ENCODE data around the gene BLVRA. TPM values are rescaled to one million over a fixed set of nuclear protein-coding genes. Genes with fewer than 3 reads are reported as not detected.
"Not testable (repeated sequence)": the region's sequence is repeated elsewhere in the genome, so short reads cannot be mapped to it uniquely, and the experiment has no call there.

BLVRA gene
- total RNA-seq, 1 experiment from 2014 or later = 41.2 TPM

DNA sequence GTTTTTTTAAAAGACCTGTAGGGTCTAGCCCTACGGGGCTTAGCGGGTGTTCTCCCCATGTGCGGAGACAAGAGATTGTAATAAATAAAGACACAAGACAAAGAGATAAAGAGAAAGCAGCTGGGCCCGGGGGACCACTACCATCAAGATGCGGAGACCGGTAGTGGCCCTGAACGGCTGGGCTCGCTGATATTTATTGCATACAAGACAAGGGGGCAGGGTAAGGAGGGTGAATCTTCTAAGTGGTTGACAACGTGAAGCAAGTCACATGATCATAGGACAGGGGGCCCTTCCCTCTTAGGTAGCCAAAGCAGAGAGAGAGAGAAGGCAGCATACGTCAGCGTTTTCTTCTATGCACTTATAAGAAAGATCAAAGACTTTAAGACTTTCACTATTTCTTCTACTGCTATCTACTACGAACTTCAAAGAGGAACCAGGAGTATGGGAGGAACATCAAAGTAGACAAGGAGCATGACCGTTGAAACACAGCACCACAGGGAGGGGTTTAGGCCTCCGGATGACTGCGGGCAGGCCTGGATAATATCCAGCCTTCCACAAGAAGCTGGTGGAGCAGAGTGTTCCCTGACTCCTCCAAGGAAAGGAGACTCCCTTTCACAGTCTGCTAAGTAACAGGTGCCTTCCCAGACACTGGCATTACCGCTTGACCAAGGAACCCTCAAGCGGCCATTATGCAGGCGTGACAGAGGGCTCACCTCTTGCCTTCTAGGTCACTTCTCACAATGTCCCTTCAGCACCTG lies 23.7 kb upstream of the BLVRA start:
- BruUV-seq (replicated peaks); H3K9me3 Mint-ChIP-seq (ENCODE audit: unreplicated experiment); H3K4me3 Mint-ChIP-seq (ENCODE audit: unreplicated experiment); H3K4me1 Mint-ChIP-seq (ENCODE audit: insufficient read depth, unreplicated experiment); H3K27me3 Mint-ChIP-seq (ENCODE audit: insufficient read depth, unreplicated experiment); H3K27ac Mint-ChIP-seq (ENCODE audit: low read depth, unreplicated experiment); intact Hi-C loops (cut with micrococcal nuclease); DNase-seq (ENCODE audit: unreplicated experiment); H3K36me3 Mint-ChIP-seq (ENCODE audit: insufficient read depth, unreplicated experiment): not testable (repeated sequence)
- ChIA-PET POLR2A (interaction anchor here (0.6 to 2.5 kb wide), 7 partner anchors 14 to 182 kb away, joined by 3 to 10 read pairs (median 6); partner anchors contain the start of gene BLVRA), CTCF (interaction anchor here (0.7 to 2.1 kb wide), 3 partner anchors 64 to 152 kb away, joined by 3 to 5 read pairs (median 5); partner anchors contain the start of gene STK17A)

DNA sequence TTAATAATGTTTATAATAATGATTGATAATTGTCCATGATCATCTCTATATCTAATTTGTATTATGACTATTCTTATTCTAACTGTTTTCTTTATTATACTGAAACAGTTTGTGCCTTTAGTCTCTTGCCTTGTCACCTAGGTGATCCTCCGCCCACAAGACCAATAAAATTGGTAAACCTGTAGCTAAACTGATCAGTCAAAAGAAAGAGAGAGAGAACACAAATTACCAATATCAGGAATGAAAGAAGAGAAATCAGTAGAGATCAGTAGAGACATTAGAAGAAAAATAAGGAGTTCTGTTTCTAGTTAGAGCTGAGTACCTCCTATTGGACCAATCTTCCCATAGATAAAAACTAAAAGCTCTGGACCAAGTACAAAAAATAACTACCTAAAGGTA lies 23.1 kb upstream of the BLVRA start:
- Mint-ChIP-seq H3K4me3 (ENCODE audit: unreplicated experiment) (no peak overlapping the region), H3K9me3 (ENCODE audit: unreplicated experiment) (no peaks in the 10 kb centered on the region), H3K27me3 (ENCODE audit: insufficient read depth, unreplicated experiment) (no peaks in the 10 kb centered on the region), H3K27ac (ENCODE audit: low read depth, unreplicated experiment) (no peak overlapping the region), H3K36me3 (ENCODE audit: insufficient read depth, unreplicated experiment) (no peaks in the 10 kb centered on the region), H3K4me1 (ENCODE audit: insufficient read depth, unreplicated experiment) (no peaks in the 10 kb centered on the region)
- ChIA-PET POLR2A (interaction anchor here (1.2 to 2.5 kb wide), 2 partner anchors 23 to 29 kb away, joined by 4 to 6 read pairs; partner anchors contain the start of gene BLVRA), CTCF (interaction anchor here (0.7 to 2.1 kb wide), 3 partner anchors 15 to 153 kb away, joined by 3 to 6 read pairs (median 5); partner anchors contain the start of gene STK17A)
- TF ChIP-seq, protein P1, sequence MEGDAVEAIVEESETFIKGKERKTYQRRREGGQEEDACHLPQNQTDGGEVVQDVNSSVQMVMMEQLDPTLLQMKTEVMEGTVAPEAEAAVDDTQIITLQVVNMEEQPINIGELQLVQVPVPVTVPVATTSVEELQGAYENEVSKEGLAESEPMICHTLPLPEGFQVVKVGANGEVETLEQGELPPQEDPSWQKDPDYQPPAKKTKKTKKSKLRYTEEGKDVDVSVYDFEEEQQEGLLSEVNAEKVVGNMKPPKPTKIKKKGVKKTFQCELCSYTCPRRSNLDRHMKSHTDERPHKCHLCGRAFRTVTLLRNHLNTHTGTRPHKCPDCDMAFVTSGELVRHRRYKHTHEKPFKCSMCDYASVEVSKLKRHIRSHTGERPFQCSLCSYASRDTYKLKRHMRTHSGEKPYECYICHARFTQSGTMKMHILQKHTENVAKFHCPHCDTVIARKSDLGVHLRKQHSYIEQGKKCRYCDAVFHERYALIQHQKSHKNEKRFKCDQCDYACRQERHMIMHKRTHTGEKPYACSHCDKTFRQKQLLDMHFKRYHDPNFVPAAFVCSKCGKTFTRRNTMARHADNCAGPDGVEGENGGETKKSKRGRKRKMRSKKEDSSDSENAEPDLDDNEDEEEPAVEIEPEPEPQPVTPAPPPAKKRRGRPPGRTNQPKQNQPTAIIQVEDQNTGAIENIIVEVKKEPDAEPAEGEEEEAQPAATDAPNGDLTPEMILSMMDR (IDR thresholded peaks at IDR 0.05; ENCODE audit: unreplicated experiment) = no peak
- intact Hi-C loops (cut with micrococcal nuclease) = no loop called here
- no peak for DNase-seq (ENCODE audit: unreplicated experiment)
- BruUV-seq (replicated peaks) = no TSS peak

DNA sequence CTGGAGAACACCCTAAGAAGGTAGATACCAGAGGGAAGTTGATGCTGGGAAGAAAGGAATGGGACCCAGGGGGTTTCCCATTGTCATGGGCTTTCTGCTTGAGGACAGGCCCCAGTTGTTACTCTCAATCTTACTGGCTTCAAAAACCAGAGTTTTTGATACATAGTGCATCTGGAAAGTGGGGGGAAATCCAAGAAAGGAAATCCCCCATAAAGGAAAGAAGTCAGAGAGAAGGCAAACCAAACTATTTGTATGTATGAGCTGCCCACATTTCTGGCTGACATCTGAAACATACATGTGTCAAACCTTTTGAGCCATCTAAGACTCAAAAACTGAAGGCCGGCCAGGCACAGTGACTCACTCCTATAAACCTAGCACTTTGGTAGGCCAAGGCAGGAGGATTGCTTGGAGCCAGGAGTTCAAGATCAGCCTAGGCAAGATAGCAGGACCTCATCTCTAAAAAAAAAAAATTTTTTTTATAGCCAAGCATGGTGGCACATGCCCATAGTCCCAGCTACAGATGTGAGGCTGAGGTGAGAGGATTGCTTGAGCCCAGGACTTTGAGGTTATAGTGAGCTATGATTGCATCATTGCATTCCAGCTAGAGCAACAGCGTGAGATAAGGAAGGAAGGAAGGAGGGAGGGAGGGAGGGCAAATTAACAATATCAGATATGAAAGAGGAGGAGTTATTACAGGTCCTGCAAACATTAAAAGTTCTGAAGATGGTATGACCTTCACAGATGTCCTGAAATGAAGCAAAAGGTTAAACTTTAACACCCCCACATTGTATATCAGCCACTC lies 22.5 kb upstream of the BLVRA start:
- H3K9me3 Mint-ChIP-seq (ENCODE audit: unreplicated experiment) = no peaks in the 10 kb centered on the region
- no peak overlapping the region for H3K4me3 Mint-ChIP-seq (ENCODE audit: unreplicated experiment)
- TF ChIP-seq, protein P1 (IDR thresholded peaks at IDR 0.05; ENCODE audit: unreplicated experiment) = no peak
- ChIA-PET CTCF (interaction anchor here (0.7 to 2.0 kb wide), 4 partner anchors 15 to 154 kb away, joined by 3 to 6 read pairs (median 3); partner anchors contain the start of gene BLVRA), POLR2A (interaction anchor here (0.6 to 2.5 kb wide), 5 partner anchors 9 to 43 kb away, joined by 3 to 6 read pairs (median 4); partner anchors contain the start of gene BLVRA)
- DNase-seq (ENCODE audit: unreplicated experiment) = no peak
- BruUV-seq (replicated peaks) = no TSS peak
- H3K36me3 Mint-ChIP-seq (ENCODE audit: insufficient read depth, unreplicated experiment) = no peaks in the 10 kb centered on the region
- H3K4me1 Mint-ChIP-seq (ENCODE audit: insufficient read depth, unreplicated experiment) = no peaks in the 10 kb centered on the region
- no peaks in the 10 kb centered on the region for H3K27me3 Mint-ChIP-seq (ENCODE audit: insufficient read depth, unreplicated experiment)
- no peak overlapping the region for H3K27ac Mint-ChIP-seq (ENCODE audit: low read depth, unreplicated experiment)
- intact Hi-C loops (cut with micrococcal nuclease) = no loop called here

DNA sequence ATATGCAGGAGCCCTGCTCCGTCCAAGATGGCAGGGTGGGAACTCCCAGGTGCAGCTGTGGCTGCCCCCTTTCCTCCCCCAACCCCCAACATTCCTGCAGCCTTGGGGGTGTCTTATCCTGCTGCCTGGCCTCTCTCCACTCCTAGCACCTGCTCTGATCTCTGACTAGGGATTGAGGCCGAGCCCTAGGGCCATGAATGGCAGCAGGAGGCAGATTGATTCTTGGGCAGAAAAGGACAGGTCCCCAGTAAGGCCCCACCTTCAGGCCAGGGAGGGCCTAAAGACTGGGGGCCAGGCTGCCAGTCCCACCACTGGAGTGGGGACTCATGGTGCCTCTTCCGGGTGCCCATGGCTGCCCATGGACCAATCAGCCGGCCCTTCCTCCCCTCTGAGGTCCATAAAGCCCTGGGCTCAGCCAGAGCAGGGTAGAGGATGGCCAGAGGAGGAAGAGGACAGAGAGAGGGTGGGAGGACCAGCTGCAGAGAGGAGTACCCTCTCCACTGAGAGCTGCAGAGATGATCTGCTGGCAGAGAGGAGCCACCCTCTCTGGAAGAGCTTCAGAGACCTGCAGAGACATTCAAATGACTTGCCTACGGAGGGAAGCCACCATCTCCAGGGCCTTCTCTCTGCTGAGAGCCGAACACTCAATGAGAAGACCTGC lies 20.9 kb upstream of the BLVRA start:
- no peaks in the 10 kb centered on the region for H3K27me3 Mint-ChIP-seq (ENCODE audit: insufficient read depth, unreplicated experiment)
- H3K27ac Mint-ChIP-seq (ENCODE audit: low read depth, unreplicated experiment) = no peak overlapping the region
- intact Hi-C loops (cut with micrococcal nuclease) = no loop called here
- POLR2A ChIA-PET = interaction anchor here (2.5 kb wide), 1 partner anchor 21 kb away, joined by 6 read pairs; the partner anchor contains the start of gene BLVRA
- CTCF ChIA-PET = interaction anchor here (0.6 kb wide), 1 partner anchor 16 kb away, joined by 8 read pairs; no protein-coding TSS in a partner anchor
- no peaks in the 10 kb centered on the region for H3K9me3 Mint-ChIP-seq (ENCODE audit: unreplicated experiment)
- H3K36me3 Mint-ChIP-seq (ENCODE audit: insufficient read depth, unreplicated experiment) = no peaks in the 10 kb centered on the region
- no peak overlapping the region for H3K4me3 Mint-ChIP-seq (ENCODE audit: unreplicated experiment)
- H3K4me1 Mint-ChIP-seq (ENCODE audit: insufficient read depth, unreplicated experiment) = no peaks in the 10 kb centered on the region
- TF ChIP-seq, protein P1 (IDR thresholded peaks at IDR 0.05; ENCODE audit: unreplicated experiment) = no peak
- DNase-seq (ENCODE audit: unreplicated experiment) = no peak
- BruUV-seq (replicated peaks) = no TSS peak
